GM19324 (cell line): ENCODE measurements around the gene ZNF804B.
A peak's percentile ranks its signal among the peaks of the same experiment; 100 is the strongest.

ENCODE experiments used
- ATAC-seq: cut with Tn5 transposase; IDR thresholded peaks from one replicate; pipeline ENCODE4 v1.9.1; 2021; ENCODE audit warnings: mild to moderate bottlenecking, moderate library complexity; ENCODE audit not compliant: unreplicated experiment, low FRiP score

ZNF804B gene

DNA sequence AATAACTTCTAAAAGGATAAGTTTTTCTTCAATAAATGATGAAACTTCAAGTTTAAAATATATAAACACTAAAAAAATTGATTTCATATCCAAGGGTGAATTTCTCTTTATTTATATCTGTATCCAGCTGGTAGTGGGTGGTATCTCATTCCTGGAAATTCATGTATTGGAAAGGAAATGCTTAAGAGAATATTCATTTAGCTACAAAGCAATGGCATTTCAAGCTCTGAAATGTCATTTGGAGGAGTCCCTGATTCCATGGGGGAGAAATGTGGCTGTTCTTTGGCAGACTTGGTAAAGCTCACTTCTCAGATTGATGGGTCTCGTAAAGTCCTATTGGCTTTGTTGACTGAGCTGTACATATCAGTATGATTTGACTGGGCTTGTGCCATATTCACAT lies 192.3 kb downstream of the ZNF804B start:
- no peak for ATAC-seq

DNA sequence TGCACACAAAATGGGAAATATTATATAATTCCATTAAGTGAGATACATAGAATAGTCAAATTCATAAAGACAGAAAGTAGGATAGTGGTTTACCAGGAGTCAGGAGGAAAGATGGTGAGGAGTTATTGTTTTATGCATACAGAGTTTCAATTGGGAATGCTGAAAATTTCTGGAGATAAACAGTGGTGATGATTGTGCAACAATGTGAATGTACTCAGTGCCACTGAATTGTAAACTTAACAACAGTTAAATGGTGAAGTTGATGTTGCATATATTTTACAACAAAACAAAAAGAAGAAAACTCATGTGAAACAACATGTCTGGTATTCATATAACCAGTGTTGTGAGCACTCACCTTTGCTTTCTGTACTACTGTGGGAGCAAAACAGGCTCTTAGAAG lies 204.9 kb downstream of the ZNF804B start:
- ATAC-seq: no peak

DNA sequence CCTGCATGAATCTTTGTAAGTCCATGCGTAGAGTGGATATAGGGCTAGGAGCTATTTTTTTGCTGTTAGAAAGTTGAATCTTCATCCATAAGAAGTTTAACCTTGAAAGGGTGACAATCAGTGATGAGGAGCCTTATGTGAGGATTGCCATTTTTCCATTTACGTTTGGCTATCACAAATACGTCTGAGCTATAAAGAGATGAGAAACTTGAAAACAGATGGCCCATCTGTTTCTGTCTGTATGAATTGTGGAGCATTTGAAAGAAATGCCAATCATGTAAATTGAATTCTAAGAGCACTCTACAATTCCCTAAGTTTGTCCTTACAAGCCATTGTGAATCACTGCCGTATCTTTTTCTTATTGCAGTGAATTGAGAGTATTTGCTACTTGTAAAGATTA lies 205.9 kb downstream of the ZNF804B start:
- ATAC-seq: no peak

DNA sequence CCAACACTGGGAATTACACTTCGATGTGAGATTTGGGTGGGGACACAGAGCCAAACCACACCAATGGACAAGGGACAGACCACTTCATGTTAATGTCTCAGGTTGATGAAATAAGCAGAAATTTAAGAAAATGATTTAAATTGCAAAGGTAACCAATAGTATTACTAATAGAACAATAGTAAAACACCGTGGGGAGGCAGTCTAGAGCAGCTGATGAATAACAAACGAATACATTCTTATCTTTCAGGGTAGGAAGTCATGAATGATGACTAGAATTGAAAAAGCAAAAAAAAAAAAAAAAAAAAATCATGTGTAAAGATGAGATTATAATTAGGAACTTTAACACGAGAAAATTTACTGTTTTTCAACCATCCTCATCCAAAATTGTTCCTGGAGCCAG lies 207.9 kb downstream of the ZNF804B start:
- ATAC-seq: no peak

DNA sequence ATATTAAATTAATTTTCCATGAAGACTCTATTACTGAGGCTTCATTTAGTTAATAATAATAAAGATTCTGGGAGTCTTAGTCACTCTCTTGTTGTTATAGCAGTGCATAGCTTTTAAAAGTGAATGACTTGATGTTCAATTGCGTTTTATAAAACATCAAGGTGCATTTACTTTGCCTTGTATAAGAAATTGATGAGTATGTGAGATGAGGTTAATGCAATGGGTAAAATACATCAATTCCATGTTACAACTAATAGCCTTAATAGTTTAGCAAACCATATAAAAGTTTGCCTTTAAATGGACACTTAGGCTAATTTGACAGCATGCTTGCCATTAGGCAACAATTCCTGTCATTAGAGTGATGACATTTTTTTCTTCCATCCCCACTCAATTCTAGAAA lies 209.7 kb downstream of the ZNF804B start:
- no peak for ATAC-seq

DNA sequence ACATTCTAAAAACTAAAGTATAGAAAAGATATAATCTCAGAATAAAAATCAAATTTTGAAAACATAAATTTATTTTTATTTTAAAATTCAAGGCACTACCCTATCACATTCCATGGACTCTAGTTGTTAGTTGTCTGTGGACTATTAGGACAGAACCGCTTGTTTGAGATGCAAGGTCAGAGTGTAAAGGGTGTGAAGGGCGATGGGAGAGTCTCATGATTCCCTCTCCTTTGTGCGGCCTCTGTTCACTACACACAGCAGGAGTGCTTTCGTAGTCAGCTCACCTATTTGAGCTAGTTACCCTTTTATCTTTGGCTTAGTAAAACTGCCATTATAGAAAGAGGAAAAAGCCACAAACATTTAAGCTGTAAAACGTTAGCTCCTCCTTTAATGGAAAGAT lies 225.8 kb downstream of the ZNF804B start:
- ATAC-seq: no peak

DNA sequence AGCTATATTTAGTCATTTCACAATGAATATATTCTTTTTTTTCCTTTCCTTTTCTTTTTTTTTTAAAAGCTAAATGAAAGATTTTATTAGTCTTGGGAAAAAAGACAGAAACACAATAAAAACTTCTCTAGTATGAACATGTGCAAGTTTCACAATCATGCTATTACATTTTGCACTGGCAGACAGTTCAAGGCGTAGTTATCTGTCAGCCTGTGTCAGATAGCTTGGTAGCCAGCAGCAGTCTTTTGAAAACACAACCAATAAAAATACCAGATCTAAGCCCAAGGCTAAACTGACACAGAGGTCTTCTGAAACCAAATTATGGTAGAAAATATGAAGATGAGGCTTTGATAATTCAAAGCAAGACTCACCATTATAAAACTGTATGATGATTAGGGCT lies 241.8 kb downstream of the ZNF804B start:
- ATAC-seq: no peak

DNA sequence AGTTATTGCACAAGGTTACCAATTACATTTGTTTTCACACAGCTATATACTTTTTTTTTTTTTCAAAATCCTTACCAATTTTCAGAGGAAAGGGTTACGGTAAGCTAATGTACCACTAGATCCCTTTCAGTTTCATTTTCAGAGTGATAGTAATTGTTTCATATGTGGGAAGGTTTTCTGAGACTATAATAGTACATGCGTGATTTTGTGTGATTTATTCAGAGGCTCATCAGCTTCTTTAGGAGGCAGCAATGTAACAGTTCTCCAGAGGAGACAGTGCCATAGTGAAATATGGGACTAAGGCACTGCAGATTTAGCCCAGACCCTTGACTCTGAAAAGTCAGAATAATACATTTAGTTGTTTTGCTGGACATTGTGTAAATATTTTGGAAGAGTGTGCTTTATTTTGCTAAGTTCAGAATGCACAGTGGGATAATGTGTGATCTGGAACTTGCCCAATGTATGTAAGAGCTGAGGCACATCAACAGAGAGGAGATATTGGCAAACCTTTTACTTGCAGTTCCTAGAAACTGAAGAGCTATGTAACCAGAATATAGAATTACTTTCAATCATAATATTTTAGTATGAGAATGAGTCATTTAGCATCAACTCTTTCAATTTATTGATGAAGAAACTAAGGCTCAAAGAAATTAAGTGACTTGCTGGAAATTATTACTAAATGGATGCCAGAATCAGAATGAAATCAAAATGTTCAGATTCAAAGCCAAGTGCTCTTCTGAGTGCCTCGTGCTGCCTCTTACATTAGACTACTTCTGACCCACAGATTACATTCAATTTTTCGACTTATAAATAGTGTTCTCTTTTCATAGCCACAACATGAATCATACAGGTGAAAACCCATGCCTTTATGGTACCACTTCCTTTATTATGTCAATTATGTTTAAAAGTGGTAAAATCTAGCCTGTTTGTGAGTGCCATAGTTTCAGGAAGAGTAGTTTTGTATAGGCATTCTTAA lies 243.8 kb downstream of the ZNF804B start:
- ATAC-seq: peak; percentile 80

DNA sequence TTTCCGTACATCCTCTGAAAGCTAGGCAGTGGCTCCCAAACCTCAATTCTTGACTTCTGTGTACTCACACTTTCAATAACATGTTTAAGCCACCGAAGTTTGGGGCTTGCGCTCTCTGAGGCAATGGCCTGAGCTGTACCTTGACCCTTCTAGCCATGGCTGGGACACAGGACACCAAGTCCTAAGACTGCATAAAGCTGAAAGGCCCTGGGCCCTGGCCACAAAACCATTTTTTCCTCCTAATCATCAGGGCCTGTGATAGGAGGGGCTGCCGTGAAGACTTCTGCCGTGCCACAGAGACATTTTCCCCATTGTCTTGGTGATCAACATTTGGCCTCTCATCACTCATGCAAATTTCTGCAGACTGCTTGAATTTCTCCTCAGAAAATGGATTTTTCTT lies 252.5 kb downstream of the ZNF804B start:
- no peak for ATAC-seq

DNA sequence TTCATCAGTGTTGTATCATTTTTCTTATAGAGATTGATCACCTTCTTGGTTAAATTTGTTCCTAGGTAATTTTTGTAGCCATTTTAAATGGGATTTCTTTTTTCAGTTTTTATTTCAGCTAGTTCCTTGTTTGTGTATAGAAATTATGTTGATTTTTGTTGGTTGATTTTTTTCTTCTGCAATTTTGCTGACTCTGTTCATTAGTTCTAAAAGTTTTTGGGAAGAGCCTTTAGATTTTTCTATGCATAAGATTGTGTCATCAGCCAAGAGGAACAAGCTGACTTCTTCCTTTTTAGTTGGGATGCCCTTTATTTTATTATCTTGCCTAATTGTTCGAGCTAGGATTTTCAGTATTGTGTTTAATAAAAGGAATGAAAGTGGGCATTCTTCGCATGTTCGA lies 258.2 kb downstream of the ZNF804B start:
- no peak for ATAC-seq

DNA sequence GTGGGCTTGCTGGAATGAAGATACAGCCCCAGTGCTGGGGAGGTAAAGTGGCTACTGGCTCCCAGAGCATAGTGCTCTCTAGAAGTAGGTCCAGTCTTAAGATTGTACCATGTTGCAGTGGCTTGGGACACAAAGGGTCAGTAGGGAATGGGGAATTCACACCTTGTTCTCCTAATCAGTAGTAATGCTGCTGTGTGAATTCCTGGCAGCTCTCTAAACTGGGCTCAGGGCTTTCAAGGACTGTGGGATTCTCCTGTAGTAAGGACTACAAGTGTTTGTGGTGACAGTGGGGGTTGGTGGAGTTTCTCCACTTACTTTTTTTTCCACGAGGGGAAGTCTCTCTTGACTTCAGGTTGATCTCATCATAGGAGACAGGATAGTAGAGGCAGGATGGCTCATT lies 262.2 kb downstream of the ZNF804B start:
- ATAC-seq: no peak

DNA sequence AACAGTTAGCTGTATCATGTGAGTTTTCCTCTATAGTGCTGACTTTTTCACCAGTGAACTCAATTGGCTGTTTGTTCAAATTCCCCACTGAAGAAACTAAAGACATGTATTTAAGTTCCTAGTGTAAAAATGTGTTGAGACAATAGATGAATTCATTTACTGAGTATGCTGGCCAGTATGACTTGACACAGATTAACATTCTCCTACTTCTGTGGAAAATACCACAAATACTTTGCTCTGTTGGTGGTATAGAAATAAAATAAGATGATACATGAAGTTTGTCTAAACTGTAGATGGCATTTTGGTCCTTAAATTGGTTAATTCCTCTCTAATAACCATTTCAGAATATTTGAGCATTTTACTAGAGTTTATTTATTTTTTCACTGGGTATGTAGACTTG lies 263.7 kb downstream of the ZNF804B start:
- no peak for ATAC-seq

DNA sequence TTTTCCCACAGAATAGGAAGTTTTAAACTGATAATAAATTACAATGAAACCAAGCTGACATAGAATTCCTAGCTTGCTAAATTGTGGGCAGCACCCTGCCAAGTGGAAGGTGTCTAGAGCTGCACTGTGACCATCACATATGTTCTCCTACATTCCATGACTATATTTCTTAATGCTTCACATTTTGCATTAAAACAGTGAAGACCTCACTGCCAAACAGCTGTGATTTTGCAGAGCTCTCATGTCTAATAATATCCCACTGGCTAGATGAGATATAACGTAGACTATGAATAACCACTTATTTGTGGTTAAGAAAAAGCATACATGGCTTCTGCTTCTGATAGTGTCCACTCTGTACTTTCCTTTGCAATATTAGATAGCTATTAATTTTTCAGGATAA lies 264.4 kb downstream of the ZNF804B start:
- ATAC-seq: no peak

DNA sequence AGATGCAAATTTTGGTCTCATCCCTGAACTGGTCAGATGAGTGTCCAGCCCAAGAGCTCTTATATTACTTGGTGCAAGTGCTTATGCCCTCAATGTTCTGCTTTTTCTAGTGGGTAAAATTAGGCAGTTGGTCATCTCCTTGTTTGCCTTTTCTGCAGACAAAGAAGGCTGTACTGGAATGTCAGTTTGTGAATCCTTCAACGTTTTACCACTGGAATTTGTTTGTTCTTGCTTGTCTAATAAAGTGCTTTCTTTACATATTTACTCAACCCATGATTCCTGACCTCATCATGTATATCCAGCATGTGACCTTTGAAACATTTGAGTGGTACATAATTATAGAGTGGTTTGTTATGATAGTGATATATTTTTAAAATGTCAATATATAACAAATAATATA lies 268.3 kb downstream of the ZNF804B start:
- no peak for ATAC-seq

DNA sequence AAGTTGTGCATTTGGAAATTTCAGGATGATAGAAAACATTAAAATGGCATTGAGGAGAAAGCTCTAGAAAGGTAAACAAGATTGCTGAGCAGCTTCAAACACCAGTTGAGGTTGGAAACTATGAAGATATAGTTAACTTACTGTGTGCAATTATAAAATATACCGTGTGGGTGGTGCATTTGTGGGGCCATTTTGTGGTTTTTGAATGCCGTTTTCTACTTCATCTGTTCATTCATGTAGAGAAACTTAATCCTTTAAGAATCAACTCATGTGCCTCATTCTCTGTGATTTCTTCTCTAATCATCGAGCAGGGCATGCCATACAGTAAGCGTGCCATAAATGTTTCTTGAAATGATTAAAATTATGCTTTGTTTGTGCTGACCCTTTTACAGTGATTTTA lies 268.8 kb downstream of the ZNF804B start:
- ATAC-seq: no peak

DNA sequence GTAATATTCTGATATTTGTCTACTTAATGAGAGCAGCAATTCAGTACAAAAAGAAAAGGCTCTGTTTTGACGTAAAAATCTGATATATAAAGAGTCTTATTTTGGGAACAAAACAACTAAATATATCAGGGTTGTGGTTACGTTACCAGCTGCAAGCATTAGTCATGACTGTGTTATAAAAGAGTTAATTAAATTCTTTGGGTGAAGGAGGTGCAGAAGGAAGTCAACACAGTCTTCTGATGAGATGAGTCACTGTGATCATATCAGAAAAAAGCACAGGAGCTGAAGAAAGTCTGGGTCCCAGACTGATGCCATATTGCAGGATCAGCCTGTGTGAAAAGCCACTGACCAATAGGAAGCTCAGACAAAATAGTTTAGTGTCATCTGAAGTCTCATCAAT lies 270.4 kb downstream of the ZNF804B start:
- no peak for ATAC-seq

DNA sequence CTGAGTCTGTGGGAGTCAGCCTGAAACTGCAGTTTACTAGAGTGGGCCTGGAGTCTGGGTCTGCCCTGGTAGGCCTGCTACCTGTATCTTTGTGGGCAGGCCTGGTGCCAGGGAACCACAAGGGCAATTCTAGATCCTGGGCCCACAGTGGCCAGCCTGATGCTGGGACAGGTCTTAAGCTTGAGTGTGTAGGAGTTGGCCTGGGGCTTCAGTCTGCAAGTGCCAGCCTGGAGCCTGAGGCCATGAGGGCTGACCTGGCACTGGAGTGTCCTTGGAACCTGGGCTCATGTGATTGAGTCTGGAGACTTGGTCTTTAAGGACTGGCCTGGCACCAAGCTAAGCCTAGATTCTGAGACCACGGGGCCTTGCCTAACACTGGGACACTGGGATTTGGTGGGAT lies 281.7 kb downstream of the ZNF804B start:
- no peak for ATAC-seq

DNA sequence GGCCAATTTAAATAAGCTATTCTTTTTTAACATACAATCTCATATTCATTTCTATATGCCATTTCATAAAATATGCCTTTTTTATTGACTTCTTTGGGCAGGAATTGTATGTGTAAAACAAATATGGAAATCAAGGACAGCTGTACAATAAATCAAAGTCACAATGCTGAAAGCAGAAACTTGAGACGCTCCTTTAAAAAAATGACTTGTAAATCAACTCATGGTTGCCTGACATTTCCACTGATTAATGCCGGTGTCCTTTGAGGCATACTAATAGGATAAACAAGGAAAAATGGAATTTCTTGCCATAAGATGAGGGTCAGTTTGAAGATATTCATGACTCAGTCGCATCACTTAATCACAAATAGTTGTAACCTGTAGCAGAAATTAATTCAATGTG lies 283.4 kb downstream of the ZNF804B start:
- ATAC-seq: no peak

DNA sequence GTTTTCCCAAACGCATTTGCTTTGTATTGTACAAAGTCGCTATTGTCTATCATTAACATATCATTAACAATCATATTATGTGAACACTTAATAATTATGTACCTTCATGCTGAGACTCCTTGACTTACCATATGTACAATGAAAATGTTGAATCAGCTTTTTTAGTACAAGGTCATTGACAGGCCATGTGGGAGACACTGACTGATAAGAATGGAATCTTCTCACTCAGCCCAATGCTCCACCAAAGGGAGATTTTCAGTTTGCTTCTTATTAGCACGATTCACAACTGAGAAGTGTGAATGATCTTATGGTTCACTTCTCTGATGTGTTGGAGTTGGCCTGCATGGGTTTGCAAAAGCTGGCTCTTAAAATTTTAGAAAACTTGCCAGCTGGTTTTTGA lies 289.5 kb downstream of the ZNF804B start:
- ATAC-seq: no peak

DNA sequence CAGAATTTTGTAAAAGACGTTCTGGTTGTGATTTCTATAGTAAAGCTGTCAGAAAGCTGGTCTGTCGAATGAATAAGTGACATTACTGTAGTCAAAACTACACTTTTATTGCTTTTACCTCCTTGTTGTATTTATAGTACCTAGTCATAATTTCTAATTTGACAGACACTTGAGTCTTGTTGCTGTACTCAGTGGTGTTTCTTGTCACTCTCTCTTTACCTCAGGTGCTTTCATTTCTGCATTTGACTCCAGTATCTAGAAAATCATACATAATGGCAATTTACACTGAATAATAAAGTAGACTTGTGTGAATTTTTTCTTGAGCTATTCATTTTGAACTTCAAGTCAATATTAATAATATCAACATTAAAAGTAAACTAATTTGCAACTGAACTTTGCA lies 293.6 kb downstream of the ZNF804B start:
- ATAC-seq: no peak

DNA sequence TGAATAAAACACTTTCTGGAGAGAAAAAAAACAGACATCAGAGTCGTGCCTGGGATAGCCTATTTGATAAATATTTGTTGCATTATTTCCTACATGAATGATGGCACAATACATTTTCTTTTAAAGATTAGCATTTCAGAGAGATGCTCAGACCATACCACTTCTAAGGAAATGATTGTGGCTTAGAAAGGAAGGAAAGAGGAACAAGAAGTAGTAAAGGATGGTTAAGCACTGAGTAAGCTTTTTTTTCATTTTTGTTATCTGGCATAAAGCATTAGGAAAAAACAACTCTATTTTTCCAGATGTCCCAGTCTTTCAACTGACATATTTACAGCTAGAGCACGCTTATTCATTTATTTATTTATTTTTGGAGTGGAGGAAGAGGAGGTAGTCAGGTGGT lies 294.9 kb downstream of the ZNF804B start:
- no peak for ATAC-seq

DNA sequence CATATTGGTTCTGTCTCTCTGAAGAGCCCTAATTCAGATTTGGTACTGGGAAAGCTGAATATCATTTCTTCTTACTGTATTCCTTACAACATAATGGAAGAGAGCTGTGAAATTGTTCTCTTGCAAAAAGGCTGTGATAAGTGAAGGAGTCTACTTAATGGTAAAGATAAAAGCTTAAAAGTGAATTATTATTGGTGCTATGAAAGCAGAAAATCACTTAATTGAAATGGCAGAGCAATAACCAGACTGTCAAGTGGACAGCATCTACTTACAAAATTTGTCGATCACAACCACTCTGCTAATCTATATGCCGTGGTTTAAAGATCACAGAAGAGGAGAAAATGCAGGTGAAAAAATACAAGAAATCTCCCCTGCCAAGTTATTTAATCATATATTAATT lies 300.7 kb downstream of the ZNF804B start:
- no peak for ATAC-seq

DNA sequence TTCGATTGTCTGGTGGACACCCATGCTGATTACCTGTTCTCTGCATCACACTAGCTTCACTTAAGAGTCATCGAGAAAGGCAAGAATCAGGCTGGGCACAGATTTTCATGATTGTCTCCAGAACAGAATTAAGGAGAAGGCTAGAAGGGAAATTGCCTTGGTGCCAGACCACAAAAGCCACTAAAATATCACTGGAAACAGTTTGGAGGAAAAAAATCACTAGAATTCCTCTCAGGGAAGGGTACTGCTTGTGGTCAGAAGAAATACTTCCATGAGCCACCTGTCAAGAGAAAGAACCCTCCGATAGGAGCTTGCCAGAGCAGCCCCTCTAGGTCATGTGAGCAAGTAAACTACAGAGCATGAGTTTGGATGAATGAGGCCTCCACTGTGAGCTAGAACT lies 305.3 kb downstream of the ZNF804B start:
- no peak for ATAC-seq
